ENCODE measurements around the gene C6orf118.

The C6orf118 gene

GRCh38 chr6:165308926-165309731 lies at the start of gene C6orf118:
Gene C6orf118 (minus strand): TSS chr6:165309605. CDS start chr6:165309586, 19 bp downstream.
- DNase-seq: no peak

GRCh38 chr6:165345700-165346099 lies 36.3 kb upstream of the C6orf118 start:
- DNase-seq: no peak

GRCh38 chr6:165340532-165340931 lies 31.1 kb upstream of the C6orf118 start:
- no peak for DNase-seq

- DNase-seq: no peak
Observed at GRCh38 chr6:165325609-165326008, 16.2 kb upstream of the C6orf118 start.

- DNase-seq: no peak
Observed at GRCh38 chr6:165321555-165322145, 12.2 kb upstream of the C6orf118 start.

GRCh38 chr6:165321150-165321549 lies 11.7 kb upstream of the C6orf118 start:
- DNase-seq: no peak

- DNase-seq: no peak
Observed at GRCh38 chr6:165317723-165318122, 8.3 kb upstream of the C6orf118 start.

- no peak for DNase-seq
Observed at GRCh38 chr6:165306955-165307354, 2.5 kb downstream of the C6orf118 start.

GRCh38 chr6:165301372-165302246 lies 7.8 kb downstream of the C6orf118 start:
- no peak for DNase-seq

- no peak for DNase-seq
Observed at GRCh38 chr6:165300422-165300936, 8.9 kb downstream of the C6orf118 start.

GRCh38 chr6:165298875-165299274 lies 10.5 kb downstream of the C6orf118 start:
- no peak for DNase-seq

- no peak for DNase-seq
Observed at GRCh38 chr6:165298402-165298801, 11.0 kb downstream of the C6orf118 start.

GRCh38 chr6:165292657-165293056 lies 16.7 kb downstream of the C6orf118 start:
- DNase-seq: no peak

GRCh38 chr6:165274611-165275010 lies 34.8 kb downstream of the C6orf118 start:
- DNase-seq: no peak

GRCh38 chr6:165272585-165272984 lies 36.8 kb downstream of the C6orf118 start:
- no peak for DNase-seq

GRCh38 chr6:165268987-165269386 lies 40.4 kb downstream of the C6orf118 start:
- DNase-seq: no peak

- no peak for DNase-seq
Observed at GRCh38 chr6:165266621-165267020, 42.8 kb downstream of the C6orf118 start.

- no peak for DNase-seq
Observed at GRCh38 chr6:165266191-165266590, 43.2 kb downstream of the C6orf118 start.

- no peak for DNase-seq
Observed at GRCh38 chr6:165260462-165260861, 48.9 kb downstream of the C6orf118 start.

GRCh38 chr6:165249808-165250207 lies 59.6 kb downstream of the C6orf118 start:
- DNase-seq: no peak

- no peak for DNase-seq
Observed at GRCh38 chr6:165245701-165246100, 63.7 kb downstream of the C6orf118 start.

- DNase-seq: no peak
Observed at GRCh38 chr6:165245287-165245686, 64.1 kb downstream of the C6orf118 start.

GRCh38 chr6:165244524-165245247 lies 64.7 kb downstream of the C6orf118 start:
- no peak for DNase-seq

Data from hematopoietic multipotent progenitor cell treated with erythropoietin and hydrocortisone succinate and interleukin-3 and kit ligand, for 8 days (in vitro differentiated cells).